Spleen (tissue), 7 donors: Measurements from ENCODE around the gene INHBE.

ENCODE experiments used
- CTCF ChIP-seq, 11 experiments: fragments of 200-600 bp in 7 of 11; fragments of 450-650 bp in 4 of 11; sonication (generic) in 4 of 11; IDR thresholded peaks in 8 of 11; conservative IDR thresholded peaks in 3 of 11; 1 replicate in 7 of 11; 2 replicates in 4 of 11; pipeline versions ENCODE4 v1.4.0 to v1.8.0; 2016 to 2021; ENCODE audit warnings: antibody characterized with exemption in 11 of 11, inconsistent platforms in 4 of 11, mild to moderate bottlenecking in 1 of 11
- POLR2A ChIP-seq, 3 donors: fragments of 450-650 bp; IDR thresholded peaks; one replicate each; pipeline ENCODE4 v1.5.1; 2017; ENCODE audit warnings: antibody characterized with exemption in 3 of 3, mild to moderate bottlenecking in 1 of 3
- donor health status: DM: no; HTN: no; CAD: no; lungs with moderate emphysema.
- donor health status: DM: no; HTN: no; CAD: no.
- donor health status: DM: no; HTN: no; CAD: no.

GRCh38 chr12:57490126-57490525, 35.0 kb downstream of the INHBE start:
- no peak for TF ChIP-seq CTCF (IDR thresholded peaks at IDR 0.05 in 8 of 11, conservative IDR thresholded peaks at IDR 0.05 in 3 of 11)
- TF ChIP-seq POLR2A (IDR thresholded peaks at IDR 0.05): no peak
